DMS 273 (cell line): Measurements from ENCODE around the gene NME3.

ENCODE experiments used
- DNase-seq: peaks from one replicate; lab custom pipeline; 2025; ENCODE audit not compliant: unreplicated experiment; lab: John Stamatoyannopoulos, UW

NME3 gene

DNA sequence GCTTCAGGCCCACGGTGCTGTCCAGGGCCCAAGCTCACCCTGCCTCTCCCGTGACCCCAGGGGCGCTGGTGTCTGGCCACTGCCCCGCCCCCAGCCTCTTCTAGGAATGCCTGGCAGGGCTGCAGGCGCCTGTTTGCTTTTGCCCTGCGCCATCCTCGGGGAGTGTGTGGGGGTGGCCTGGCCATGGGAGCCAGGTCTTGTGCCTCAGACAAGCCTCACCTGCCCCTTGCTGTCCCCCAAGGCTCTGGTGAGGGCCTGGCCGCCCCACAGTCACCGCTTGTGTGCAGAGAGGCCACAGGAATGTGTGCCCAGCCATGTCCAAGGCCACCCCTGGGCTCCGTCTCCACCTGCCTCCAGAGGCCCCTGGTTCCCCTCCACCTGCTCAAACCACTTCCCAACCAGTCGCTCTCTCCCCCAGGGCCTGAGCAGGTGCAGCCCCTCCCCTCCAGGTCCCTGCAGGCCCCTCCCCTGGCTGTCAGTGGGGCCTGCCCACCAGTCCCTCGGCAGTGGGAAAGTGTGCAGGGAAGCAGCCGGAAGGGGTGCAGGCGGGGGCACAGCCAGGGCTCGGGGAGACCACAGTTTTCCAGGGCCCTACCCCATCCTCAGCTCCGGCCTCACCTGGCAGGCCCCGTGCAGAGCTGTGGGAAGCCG lies 23.0 kb upstream of the NME3 start:
- no peak for DNase-seq

DNA sequence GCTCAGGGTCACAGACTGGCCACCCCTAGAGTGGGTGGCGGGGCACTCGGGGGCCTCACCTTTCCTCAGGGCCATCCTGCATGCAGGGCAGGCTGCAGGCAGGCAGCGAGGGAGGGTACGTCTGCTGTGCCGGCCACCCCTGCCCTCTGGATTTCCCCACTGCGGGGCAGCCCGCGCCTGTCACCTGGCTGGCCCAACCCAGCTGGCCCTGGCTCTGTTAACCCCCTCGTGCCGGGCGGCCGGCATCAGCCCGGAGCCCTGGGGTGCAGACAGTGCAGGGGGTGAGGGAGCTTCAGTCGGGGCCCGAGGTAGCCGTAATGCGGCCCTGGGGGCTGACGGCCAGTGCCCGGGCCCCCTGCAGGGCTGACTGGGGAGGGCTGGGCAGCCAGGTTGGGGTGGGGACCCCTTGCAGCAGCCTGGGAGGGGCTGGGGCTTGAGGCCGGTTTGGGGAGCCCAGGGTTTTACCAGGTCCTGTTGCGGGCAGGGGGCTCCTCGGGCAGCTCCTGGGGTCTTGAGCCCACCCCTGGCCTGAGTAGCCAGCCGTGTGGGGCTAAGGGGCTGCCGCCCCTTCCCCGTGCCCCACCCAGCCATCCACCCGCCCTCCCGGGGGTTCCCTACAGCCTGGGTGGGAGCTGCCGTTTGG lies 22.4 kb upstream of the NME3 start, which contains the start of gene IGFALS:
Gene IGFALS, minus strand, starts transcription at position 128 of the 643 bp plus-strand sequence. Its CDS starts 53 bp downstream, at position 75.
- no peak for DNase-seq

GRCh38 chr16:1792836-1793577 lies 21.7 kb upstream of the NME3 start:
- DNase-seq = no peak

- DNase-seq = no peak
These were observed 20.8 kb upstream of the NME3 start for GRCh38 chr16:1791943-1792812.

DNA sequence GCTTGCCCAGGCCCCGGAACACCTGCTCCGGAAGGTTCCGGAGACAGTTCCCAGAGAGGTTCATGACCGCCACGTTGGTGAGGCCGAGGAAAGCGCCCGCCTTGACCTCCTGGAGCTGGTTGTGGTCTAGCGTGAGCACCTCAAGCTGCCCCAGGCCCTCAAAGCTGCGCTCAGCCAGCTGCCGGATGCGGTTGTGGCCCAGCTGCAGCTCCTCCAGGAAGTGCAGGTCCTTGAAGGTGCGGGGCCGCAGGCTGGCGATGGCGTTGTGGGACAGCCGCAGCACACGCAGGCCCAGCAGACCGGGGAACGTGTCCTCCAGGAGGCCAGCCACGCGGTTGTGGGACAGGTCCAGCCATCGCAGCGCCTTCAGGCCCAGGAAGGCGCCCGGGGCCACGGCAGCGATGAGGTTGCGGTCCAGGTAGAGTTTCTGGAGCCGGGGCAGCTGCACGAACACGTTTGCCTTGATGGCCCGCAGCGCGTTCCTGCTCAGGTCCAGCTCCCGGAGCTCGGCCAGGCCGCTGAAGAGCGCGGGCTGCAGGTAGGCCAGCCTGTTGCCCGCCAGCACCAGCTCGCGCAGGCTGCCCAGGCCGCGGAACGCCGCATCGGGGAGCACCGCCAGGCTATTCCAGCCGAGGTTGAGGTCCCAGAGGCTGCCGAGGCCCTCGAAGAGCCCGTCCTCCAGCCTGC lies 20.1 kb upstream of the NME3 start:
- DNase-seq = no peak

DNA sequence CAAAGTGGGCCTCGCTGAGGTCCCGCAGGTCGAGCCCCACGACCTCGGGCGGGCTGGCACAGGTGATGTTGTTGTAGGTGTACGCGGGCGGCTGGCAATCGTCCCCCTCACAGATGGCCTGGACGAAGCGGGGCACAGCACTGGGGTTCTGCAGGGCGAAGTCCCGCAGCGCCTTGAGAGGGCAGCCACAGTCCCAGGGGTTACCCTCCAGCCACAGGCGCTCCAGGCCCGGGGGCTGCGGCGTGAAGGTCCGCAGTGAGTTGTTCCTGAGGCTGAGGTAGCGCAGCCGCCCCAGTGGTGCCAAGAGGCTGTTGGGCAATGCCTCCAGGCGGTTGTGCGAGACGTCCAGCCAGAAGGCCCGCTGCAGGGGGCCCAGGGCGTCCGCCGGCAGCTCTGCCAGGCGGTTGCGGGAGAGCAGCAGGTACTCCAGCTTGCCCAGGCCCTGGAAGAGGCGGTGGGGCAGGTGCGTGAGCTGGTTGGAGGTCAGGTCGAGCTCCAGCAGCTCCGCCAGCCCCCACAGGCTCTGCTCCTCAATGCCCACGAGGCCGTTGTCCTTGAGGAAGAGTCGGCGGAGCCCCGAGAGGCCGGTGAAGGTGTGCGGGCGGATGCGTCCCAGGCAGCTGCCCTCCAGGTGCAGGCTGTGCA lies 19.4 kb upstream of the NME3 start:
- no peak for DNase-seq

DNA sequence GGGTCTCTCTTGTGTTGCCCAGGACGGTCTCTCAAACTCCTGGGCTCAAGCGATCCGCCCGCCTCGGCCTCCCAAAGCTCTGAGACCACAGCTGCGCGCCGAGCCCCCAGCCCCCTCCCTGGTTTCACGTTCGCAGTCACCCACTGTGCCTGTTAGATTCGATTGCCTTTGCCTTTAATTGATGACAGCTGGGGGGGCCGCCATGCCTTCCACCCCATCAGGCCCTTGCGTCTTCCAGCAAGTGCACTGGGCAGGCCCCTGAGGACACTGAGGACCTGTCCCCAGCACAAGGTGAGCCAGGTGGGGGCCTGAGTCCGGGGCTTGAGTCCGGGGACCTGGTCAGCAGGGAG lies 18.9 kb upstream of the NME3 start:
- no peak for DNase-seq

GRCh38 chr16:1789643-1790045 lies 18.3 kb upstream of the NME3 start:
- DNase-seq = no peak

DNA sequence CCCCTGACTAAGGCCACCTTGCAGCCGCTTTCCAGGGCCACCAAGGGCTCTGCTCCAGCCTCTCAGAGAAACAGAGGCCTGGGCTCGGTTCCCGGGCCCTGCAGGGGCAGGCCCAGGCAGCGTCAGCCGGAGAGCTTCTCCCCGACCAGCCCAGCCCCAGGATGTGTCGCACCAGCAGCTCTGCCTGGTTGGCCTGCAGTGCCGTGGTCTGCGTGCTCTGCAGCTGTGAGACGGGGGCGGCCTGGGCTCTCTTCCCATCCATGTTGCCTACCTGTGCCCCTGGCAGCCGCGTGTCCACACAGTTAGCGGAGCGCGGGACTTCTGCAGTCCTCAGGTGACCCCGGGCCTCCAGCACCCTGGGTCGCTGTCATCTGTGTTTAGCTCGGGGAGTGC lies 17.4 kb upstream of the NME3 start:
- no peak for DNase-seq

DNA sequence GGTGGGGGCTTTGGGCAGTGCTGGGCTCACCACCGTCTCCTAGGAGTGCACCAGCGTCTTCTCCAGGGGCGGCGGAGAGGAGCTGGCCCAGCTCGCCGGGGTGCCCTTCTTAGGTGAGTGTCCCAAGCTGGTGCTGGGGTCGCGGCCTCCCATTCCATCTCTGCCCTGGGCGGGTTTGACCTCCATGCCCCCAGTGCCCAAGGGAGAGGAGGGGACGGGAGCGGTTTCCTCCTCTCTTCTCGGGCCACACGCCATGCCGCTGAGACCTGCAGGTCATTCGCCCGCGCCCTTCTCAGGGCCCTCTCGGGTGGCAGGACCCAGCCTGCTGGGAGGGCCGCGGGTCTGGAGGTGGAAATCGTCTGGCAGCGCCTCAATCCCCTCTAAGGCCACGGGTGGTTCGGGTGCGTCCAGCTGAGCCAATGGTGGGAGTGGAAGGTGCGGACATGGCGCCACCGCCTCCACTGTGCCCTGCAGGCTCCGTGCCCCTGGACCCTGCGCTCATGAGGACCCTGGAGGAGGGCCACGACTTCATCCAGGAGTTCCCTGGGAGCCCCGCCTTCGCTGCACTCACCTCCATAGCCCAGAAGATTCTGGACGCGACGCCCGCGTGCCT lies 16.9 kb upstream of the NME3 start:
- DNase-seq = no peak

DNA sequence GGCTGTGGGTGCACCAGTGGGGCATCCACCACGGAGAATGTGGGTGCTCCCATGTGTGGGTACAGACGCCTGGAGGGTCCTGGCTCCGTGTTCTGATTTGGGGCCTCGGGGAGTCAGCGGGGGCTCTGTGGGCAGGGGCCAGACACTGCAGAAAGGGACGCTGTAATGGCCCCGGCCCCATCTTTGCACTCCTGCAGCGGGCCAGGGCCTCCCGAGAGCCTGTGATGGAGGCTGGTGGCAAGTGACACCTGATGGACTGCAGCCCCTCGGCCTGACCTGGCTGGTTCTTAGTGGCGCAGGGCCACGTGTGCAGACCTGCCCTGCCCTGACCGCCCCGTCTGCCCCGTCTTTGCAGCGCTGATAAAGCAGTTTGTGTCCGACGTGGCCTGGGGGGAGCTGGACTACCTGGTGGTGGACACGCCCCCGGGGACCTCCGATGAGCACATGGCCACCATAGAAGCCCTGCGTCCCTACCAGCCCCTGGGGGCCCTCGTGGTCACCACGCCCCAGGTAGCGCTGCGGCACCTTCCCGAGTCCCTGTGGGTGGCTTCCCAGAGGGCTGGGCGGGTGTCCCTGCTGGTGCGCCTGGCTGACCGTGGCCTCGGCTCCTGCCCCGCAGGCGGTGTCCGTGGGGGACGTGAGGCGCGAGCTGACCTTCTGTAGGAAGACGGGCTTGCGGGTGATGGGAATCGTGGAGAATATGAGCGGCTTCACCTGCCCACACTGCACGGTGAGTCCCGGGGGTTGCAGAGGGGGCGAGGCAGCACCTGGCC lies 16.2 kb upstream of the NME3 start:
- no peak for DNase-seq

- no peak for DNase-seq
These were observed 15.6 kb upstream of the NME3 start for GRCh38 chr16:1787056-1787321.

DNA sequence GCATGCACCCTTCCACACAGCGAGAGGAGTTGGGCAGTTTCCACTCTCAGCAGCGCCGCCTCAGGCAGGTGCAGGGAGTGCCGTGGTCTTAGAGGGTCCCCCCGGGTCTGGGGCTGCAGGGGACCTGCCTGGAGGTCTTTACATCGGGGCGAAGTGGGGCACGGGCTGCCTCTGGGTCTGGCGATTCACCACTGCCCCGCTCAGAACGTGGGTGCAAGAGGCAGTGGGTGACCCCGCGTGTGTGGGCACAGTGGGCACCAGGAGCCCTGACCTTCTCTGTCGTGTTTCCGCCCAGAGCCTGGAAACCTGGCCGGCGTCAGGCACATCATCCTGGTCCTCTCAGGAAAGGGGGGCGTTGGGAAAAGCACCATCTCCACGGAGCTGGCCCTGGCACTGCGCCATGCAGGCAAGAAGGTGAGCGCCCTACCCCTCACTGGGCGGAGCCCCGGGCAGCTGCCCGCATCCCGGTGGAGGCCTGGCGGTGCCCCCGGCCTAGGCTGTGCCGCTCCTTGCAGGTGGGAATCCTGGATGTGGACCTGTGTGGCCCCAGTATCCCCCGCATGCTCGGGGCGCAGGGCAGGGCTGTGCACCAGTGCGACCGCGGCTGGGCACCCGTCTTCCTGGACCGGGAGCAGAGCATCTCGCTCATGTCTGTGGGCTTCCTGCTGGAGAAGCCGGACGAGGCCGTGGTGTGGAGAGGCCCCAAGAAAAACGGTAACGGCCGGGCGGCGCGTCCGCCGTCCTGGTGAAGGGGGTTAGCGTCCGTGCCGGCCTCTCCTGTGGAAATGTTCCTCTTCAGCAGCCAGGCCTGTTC lies 15.1 kb upstream of the NME3 start:
- DNase-seq = no peak

DNA sequence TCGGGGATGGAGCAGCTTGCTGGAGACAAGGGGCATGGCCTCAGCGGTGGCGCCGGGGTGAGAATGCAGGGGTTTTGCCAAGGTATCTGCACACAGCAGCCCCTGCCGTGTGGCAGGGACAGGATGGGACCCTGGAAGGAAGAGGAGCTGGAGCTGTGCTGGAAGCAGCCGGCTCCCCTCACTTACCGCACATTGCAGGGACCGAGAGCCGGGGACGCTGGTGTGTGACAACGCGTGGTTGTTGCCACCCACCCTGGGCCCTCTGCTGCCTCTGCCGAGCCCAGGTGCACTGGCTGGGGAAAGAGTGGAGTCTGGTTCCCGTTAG lies 14.5 kb upstream of the NME3 start:
- DNase-seq = no peak

DNA sequence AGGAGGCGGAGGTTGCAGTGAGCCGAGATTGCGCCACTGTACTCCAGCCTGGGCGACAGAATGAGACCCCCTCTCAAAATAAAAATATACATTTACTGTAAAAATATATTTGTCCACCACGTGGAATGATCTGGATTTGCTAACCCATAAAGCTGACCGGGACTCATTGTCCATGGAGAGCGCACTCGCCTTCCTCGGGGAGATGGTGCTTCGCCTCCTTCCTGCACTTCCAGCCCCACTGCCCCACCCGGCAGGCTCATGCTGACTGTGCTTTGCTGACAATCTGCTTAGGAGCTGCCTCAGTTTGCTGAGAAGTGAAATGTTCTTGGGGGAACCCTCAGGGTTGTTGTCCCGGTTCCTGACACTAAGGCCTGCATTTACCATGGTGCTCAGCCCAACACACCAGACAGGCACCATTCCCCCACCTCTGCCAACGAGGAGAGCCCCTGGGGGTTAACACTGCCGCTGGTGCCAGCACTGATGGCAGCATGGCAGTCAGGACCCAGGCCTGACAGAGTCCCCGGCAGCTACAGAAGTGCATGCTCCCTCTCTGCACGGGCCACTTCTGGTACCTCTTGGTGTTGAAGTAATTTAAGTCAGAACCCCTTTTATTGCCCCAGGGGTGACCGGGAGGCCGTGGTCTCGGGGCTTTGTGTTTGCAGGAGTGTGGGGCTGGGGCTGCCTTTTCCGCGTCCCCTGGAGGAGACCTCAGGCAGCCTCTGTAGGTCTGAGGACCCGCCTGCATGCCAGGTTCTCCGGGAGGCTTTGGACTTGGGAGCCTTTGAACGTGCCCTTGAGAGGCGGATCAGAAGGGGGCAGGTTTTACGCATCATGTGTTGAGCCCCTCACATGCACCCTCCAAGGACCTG lies 13.9 kb upstream of the NME3 start:
- no peak for DNase-seq

GRCh38 chr16:1782408-1783264 lies 11.3 kb upstream of the NME3 start, which contains the start of the genes NUBP2 and SPSB3:
TSS of gene NUBP2 (plus strand) at chr16:1782960. CDS start at chr16:1783021, 61 bp downstream.
TSS of gene SPSB3 (minus strand) at chr16:1782571. CDS start at chr16:1781483, 1,088 bp downstream.
- DNase-seq = peak; percentile 100
